Activated CD8-positive, alpha-beta memory T cell treated with anti-CD3 and anti-CD28 coated beads for 48 hours (primary cell): ENCODE results near the gene DCHS2.
A peak's percentile ranks its signal among the peaks of the same experiment; 100 is the strongest.

Experiments
- DNase-seq, 3 experiments: peaks; one replicate each; pipeline ENCODE4 v3.0.0-alpha.2; 2020; ENCODE audit warnings: low read depth in 2 of 3, low spot score in 2 of 3

The DCHS2 gene

DNA sequence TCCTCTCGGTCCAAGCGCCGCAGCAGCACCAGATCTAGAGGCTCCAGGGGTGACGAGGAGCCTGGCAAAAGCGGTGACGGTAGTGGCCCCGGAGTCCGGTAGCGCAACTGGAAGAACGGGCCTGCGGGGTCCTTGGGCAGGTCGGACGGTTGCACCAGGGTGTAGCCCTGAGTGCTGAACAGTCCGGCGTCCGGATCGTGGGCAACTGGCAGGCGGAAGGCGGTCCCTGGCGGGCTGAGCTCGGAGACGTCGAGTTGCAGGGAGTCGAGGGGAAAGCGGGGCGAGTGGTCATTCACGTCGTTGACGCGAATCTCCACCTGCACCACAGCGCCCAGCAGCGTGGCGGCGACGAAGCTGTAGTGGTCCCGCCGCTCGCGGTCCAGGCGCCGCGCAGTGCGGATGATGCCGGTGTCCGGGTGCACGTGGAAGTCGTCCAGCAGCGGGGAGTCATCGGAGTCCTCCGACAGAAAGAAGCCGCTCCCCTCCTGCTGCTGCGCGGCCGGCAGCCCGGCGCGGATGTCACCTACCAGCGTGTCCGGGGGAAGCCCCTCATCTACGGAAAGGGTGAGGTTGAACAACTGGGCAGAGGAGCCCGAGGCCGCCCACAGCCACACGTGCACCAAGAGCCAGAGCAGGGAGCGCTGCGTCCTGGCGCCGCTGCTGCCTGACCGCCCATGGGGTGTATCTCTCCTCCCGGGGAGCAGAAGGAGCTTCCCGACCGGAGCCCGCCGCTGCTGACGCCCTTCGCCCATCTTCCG, 837 bp downstream of the DCHS2 start:
- peak in 1 of 3 experiments; percentile 9 for DNase-seq

GRCh38 chr4:154490234-154490582, 1.4 kb downstream of the DCHS2 start:
- DNase-seq = no peak

DNA sequence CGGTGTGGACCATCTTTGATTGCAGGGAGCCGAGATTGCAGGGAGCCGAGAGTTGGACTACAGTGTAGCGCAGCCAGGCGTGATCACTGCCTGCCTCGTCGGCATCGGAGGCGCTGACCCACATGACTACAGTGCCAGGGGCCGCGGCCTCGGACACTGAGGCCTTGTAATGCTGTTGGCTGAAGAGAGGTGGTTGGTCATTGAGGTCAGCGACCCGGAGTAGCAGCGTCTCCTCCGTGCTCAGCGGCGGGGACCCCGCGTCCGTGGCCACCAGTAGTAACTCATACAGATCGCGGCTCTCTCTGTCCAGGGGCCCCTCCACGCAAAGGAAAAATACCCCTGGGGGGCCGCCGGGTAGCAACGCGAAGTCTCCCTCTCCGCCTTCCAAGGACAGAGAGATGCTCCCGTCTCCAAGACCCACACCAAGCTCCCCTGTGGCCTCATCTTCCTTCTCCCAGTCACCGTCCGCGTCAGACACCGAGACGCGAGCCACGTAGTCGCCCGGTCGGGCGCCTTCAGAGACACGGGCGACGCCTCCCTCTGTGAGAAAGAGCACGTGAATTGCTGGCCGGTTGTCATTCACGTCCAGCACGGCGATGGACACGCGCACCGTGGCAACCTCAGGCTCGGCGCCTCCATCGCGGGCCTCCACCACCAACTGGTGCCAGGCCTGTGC, 1.9 kb downstream of the DCHS2 start:
- no peak for DNase-seq

DNA sequence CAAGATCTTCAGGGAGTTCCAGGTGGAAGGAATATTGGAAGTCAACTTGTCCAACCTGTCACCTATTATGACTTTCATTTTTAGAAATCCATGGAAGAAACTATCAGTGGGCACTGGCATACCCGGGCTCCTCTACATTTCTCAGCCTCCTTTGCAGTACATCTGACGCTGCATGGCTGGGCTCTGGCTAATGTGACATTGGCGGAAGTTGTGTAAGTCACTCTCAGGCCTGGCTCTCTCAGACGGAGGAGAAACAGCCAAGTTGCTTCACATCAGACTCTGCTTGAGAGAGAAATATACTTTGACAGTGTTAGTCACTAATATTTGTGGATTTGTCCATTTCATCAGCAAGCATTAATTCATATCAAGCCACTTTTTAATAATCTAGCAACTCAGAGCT, 4.5 kb downstream of the DCHS2 start:
- no peak for DNase-seq

- no peak for DNase-seq
Observed at GRCh38 chr4:154485127-154485773, 6.3 kb downstream of the DCHS2 start.

- DNase-seq = no peak
Observed at GRCh38 chr4:154478547-154478946, 13.1 kb downstream of the DCHS2 start.

DNA sequence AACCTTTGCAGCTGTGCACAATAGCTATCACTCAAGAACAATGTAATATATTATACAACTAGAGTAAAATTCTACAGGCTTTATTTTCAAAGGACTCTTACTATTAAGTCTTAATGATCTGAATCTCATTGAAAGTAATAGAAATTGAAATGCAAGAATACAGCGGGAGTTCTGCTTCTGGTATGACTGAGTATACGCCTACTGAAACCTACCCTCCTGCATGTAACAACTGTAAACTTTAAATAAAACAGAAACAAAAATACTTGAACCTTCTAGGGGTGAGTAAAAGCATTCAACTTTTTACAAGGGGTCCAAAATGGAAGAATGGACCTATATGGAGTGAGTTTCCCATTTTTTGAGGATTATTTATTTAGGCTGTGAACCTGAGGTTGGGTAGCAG, 13.5 kb downstream of the DCHS2 start:
- no peak for DNase-seq

DNA sequence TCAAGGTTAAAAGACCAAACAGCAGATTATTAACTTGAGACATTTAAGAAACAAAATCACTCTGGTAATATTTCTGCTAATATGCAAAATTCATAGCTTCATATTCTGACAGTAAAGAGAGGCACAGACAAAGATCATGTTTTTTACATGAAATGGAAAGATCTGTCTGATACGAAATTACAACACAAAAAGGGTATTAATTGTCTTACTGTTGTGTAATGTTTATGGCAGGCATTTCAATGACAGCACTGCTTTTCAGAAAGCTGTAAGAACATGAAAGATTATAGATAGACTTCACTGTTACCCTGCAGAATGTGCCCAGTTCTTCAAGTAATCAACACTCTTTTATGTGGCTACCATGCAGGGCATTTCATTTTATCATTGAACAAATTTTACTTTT, 15.4 kb downstream of the DCHS2 start:
- DNase-seq = no peak

GRCh38 chr4:154475820-154476219, 15.8 kb downstream of the DCHS2 start:
- DNase-seq = no peak

- no peak for DNase-seq
Observed at GRCh38 chr4:154473497-154473896, 18.1 kb downstream of the DCHS2 start.

GRCh38 chr4:154472858-154473257, 18.7 kb downstream of the DCHS2 start:
- DNase-seq = no peak

GRCh38 chr4:154471526-154472331, 19.9 kb downstream of the DCHS2 start:
- DNase-seq = no peak

- DNase-seq = no peak
Observed at GRCh38 chr4:154471032-154471431, 20.6 kb downstream of the DCHS2 start.

GRCh38 chr4:154467886-154468285, 23.7 kb downstream of the DCHS2 start:
- DNase-seq = no peak

GRCh38 chr4:154466336-154466735, 25.3 kb downstream of the DCHS2 start:
- DNase-seq = no peak

DNA sequence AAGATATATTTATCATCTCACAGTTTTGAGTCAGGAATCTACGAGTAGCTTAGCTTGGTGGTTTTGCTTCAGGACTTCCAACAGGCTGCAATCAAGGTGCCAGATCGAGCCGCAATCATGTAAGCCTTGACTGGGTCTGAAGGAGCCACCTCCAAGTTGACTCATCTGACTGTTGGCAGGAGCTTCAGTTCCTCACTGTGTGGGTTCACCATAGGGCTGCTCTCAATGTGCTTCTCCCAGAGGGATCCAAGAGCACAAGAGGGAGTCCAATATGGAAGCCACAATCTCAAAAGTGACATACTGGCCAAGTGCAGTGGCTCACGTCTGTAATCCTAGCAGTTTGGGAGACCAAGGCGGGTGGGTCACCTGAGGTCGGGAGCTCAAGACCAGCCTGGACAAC, 26.5 kb downstream of the DCHS2 start:
- no peak for DNase-seq

- no peak for DNase-seq
Observed at GRCh38 chr4:154464654-154465053, 26.9 kb downstream of the DCHS2 start.

DNA sequence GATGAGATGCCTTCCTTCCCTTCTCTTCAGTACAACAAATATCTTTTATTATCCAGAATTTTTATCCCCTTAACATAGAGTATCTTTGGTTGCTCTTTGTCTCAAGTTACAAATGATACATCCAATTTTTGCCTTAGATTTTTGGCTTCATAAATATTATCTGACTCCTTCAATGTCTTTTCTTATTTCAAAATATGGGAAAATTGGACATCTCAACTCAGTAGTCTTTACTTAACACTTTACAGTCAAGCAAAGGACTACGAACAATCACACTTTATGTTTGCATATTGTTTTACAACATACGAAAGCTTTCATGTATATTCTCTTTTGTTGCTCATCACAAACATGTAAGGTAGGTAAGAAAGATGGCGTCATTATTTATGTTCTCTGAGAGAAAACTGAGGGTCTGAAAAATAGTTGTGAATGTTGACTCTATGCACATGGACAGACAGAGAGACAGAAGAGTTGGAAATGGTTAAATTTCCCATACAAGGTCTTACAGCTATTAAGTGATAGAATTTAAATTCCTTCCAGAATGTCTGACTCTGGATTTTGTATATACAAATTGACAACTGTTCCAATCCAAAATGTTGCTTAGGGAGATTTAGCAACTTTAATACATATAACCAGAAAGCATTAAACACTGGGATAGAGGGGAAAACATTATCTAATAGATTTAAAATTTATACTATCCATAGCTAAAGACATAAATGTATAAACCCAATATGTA, 29.4 kb downstream of the DCHS2 start:
- no peak for DNase-seq

- DNase-seq = no peak
Observed at GRCh38 chr4:154457471-154457870, 34.1 kb downstream of the DCHS2 start.

DNA sequence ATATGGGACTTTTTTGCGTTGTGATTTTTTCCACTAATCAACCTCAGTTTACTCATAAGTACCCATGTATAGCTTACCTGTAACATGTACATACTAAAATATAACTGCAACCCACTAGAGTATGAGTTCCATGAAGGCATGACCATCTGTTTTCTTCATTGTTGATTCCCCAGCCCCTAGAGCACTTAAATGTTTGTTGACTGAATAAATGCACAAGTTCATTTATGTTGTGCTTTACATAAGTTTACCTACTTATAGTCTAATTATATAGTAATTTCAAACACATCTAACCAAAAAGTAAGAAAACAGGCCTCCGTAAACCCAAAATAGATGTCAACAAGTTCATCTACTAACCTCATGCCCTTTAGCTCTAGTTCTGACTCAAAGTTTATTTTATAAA, 34.7 kb downstream of the DCHS2 start:
- DNase-seq = no peak

GRCh38 chr4:154456240-154456639, 35.4 kb downstream of the DCHS2 start:
- no peak for DNase-seq
